Measurements from ENCODE around the gene CACNA1C. TPM values are rescaled to one million over a fixed set of nuclear protein-coding genes. Genes with fewer than 3 reads are reported as not detected.

CACNA1C gene
- total RNA-seq, 1 donor from 2014 or later = 11.7 TPM

- H3K9me3 Mint-ChIP-seq (ENCODE audit: low read depth) = no peaks in the 10 kb centered on the region
- no peaks in the 10 kb centered on the region for H3K36me3 Mint-ChIP-seq (ENCODE audit: insufficient read depth)
- H3K27ac Mint-ChIP-seq = no peak overlapping the region
- H3K4me1 Mint-ChIP-seq (ENCODE audit: low read depth) = no peaks in the 10 kb centered on the region
- H3K4me3 Mint-ChIP-seq (ENCODE audit: low read depth) = no peak overlapping the region
- no peaks in the 10 kb centered on the region for H3K27me3 Mint-ChIP-seq
- no peak for TF ChIP-seq CTCF (IDR thresholded peaks at IDR 0.05; ENCODE audit: unreplicated experiment)
- DNase-seq (ENCODE audit: low spot score, unreplicated experiment) = no peak
These were observed 614.1 kb downstream of the CACNA1C start for GRCh38 chr12:2666846-2667245.

GRCh38 chr12:2667716-2668440 is 615.1 kb downstream of the CACNA1C start:
- Mint-ChIP-seq H3K4me3 (ENCODE audit: low read depth) (no peak overlapping the region), H3K27me3 (no peaks in the 10 kb centered on the region), H3K36me3 (ENCODE audit: insufficient read depth) (no peaks in the 10 kb centered on the region), H3K9me3 (ENCODE audit: low read depth) (no peaks in the 10 kb centered on the region), H3K27ac (no peak overlapping the region), H3K4me1 (ENCODE audit: low read depth) (no peaks in the 10 kb centered on the region)
- no peak for TF ChIP-seq CTCF (IDR thresholded peaks at IDR 0.05; ENCODE audit: unreplicated experiment)
- no peak for DNase-seq (ENCODE audit: low spot score, unreplicated experiment)

GRCh38 chr12:2668816-2669215 is 616.0 kb downstream of the CACNA1C start:
- no peaks in the 10 kb centered on the region for H3K27me3 Mint-ChIP-seq
- H3K27ac Mint-ChIP-seq = no peak overlapping the region
- no peak for DNase-seq (ENCODE audit: low spot score, unreplicated experiment)
- H3K36me3 Mint-ChIP-seq (ENCODE audit: insufficient read depth) = no peaks in the 10 kb centered on the region
- H3K4me1 Mint-ChIP-seq (ENCODE audit: low read depth) = no peaks in the 10 kb centered on the region
- H3K9me3 Mint-ChIP-seq (ENCODE audit: low read depth) = no peaks in the 10 kb centered on the region
- TF ChIP-seq CTCF (IDR thresholded peaks at IDR 0.05; ENCODE audit: unreplicated experiment) = no peak
- no peak overlapping the region for H3K4me3 Mint-ChIP-seq (ENCODE audit: low read depth)

GRCh38 chr12:2669560-2669959 is 616.8 kb downstream of the CACNA1C start:
- no peaks in the 10 kb centered on the region for H3K36me3 Mint-ChIP-seq (ENCODE audit: insufficient read depth)
- H3K27me3 Mint-ChIP-seq = no peaks in the 10 kb centered on the region
- H3K4me3 Mint-ChIP-seq (ENCODE audit: low read depth) = no peak overlapping the region
- no peaks in the 10 kb centered on the region for H3K9me3 Mint-ChIP-seq (ENCODE audit: low read depth)
- TF ChIP-seq CTCF (IDR thresholded peaks at IDR 0.05; ENCODE audit: unreplicated experiment) = no peak
- no peaks in the 10 kb centered on the region for H3K4me1 Mint-ChIP-seq (ENCODE audit: low read depth)
- H3K27ac Mint-ChIP-seq = no peak overlapping the region
- no peak for DNase-seq (ENCODE audit: low spot score, unreplicated experiment)

GRCh38 chr12:2672863-2673262 is 620.1 kb downstream of the CACNA1C start:
- no peak for DNase-seq (ENCODE audit: low spot score, unreplicated experiment)

More at GRCh38 chr12:2672863-2673262, 620.1 kb downstream of the CACNA1C start:
- Mint-ChIP-seq H3K36me3 (ENCODE audit: insufficient read depth) (no peaks in the 10 kb centered on the region), H3K27ac (no peak overlapping the region), H3K27me3 (no peaks in the 10 kb centered on the region), H3K4me1 (ENCODE audit: low read depth) (no peaks in the 10 kb centered on the region), H3K4me3 (ENCODE audit: low read depth) (no peak overlapping the region), H3K9me3 (ENCODE audit: low read depth) (no peaks in the 10 kb centered on the region)
- no peak for TF ChIP-seq CTCF (IDR thresholded peaks at IDR 0.05; ENCODE audit: unreplicated experiment)

Data from progenitor cell of endocrine pancreas (in vitro differentiated cells).